Chondrocyte (in vitro differentiated cells): Measurements from ENCODE around the gene KIAA0513. TPM values are rescaled to one million over a fixed set of nuclear protein-coding genes. Genes with fewer than 3 reads are reported as not detected.
A peak's percentile ranks its signal among the peaks of the same experiment; 100 is the strongest.

Experiments
- DNase-seq: peaks from one replicate; pipeline ENCODE4 v3.0.0; 2021; ENCODE audit warnings: mixed read lengths, low spot score
- H3K27ac Mint-ChIP-seq: one replicate; pipeline ENCODE4 v1.8.0; 2021; ENCODE audit warnings: mild to moderate bottlenecking, moderate library complexity, mixed read lengths; ENCODE audit not compliant: unreplicated experiment
- H3K27me3 Mint-ChIP-seq: 2 replicates; pipeline ENCODE4 v1.8.0; 2021; ENCODE audit warnings: low read depth, mixed read lengths
- H3K36me3 Mint-ChIP-seq: 2 replicates; pipeline ENCODE4 v1.8.0; 2021; ENCODE audit warnings: low read depth, mixed read lengths
- H3K4me1 Mint-ChIP-seq: 2 replicates; pipeline ENCODE4 v1.8.0; 2021; ENCODE audit warnings: low read depth, mild to moderate bottlenecking, mixed read lengths
- H3K4me3 Mint-ChIP-seq: one replicate; pipeline ENCODE4 v1.8.0; 2021; ENCODE audit warnings: mild to moderate bottlenecking, moderate library complexity, mixed read lengths; ENCODE audit not compliant: unreplicated experiment
- H3K9me3 Mint-ChIP-seq: 2 replicates; pipeline ENCODE4 v1.8.0; 2021; ENCODE audit warnings: low read depth, mixed read lengths
- total RNA-seq: library from RNA; stranded (reverse); gene quantifications from 3 replicates; pipeline ENCODE4 v1.2.1, GENCODE V29; 2021
- TF ChIP-seq, protein P1 (sequence below): fragments of 200-600 bp; sonication (generic); IDR thresholded peaks from 2 replicates; pipeline ENCODE4 v1.5.0; 2021; ENCODE audit warnings: antibody characterized with exemption, mild to moderate bottlenecking, moderate library complexity

The KIAA0513 gene
- total RNA-seq, 1 donor from 2014 or later: 11.6 TPM

GRCh38 chr16:85054948-85055492, 27.4 kb downstream of the KIAA0513 start:
- TF ChIP-seq, protein P1, sequence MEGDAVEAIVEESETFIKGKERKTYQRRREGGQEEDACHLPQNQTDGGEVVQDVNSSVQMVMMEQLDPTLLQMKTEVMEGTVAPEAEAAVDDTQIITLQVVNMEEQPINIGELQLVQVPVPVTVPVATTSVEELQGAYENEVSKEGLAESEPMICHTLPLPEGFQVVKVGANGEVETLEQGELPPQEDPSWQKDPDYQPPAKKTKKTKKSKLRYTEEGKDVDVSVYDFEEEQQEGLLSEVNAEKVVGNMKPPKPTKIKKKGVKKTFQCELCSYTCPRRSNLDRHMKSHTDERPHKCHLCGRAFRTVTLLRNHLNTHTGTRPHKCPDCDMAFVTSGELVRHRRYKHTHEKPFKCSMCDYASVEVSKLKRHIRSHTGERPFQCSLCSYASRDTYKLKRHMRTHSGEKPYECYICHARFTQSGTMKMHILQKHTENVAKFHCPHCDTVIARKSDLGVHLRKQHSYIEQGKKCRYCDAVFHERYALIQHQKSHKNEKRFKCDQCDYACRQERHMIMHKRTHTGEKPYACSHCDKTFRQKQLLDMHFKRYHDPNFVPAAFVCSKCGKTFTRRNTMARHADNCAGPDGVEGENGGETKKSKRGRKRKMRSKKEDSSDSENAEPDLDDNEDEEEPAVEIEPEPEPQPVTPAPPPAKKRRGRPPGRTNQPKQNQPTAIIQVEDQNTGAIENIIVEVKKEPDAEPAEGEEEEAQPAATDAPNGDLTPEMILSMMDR: no peak
- H3K9me3 Mint-ChIP-seq: no peaks in the 10 kb centered on the region
- peaks cover 17% of the 10 kb centered on the region for H3K4me1 Mint-ChIP-seq
- no peak overlapping the region for H3K4me3 Mint-ChIP-seq
- H3K27me3 Mint-ChIP-seq: no peaks in the 10 kb centered on the region
- H3K36me3 Mint-ChIP-seq: no peaks in the 10 kb centered on the region
- no peak for DNase-seq
- peak overlapping the region; percentile 61 for H3K27ac Mint-ChIP-seq

- Mint-ChIP-seq H3K4me1 (peaks cover 13% of the 10 kb centered on the region), H3K9me3 (no peaks in the 10 kb centered on the region), H3K27ac (peak overlapping the region; percentile 67), H3K36me3 (no peaks in the 10 kb centered on the region), H3K4me3 (peak overlapping the region; percentile 19), H3K27me3 (no peaks in the 10 kb centered on the region)
- TF ChIP-seq, protein P1: no peak
- no peak for DNase-seq
Observed at GRCh38 chr16:85055493-85056210, 28.1 kb downstream of the KIAA0513 start.

DNA sequence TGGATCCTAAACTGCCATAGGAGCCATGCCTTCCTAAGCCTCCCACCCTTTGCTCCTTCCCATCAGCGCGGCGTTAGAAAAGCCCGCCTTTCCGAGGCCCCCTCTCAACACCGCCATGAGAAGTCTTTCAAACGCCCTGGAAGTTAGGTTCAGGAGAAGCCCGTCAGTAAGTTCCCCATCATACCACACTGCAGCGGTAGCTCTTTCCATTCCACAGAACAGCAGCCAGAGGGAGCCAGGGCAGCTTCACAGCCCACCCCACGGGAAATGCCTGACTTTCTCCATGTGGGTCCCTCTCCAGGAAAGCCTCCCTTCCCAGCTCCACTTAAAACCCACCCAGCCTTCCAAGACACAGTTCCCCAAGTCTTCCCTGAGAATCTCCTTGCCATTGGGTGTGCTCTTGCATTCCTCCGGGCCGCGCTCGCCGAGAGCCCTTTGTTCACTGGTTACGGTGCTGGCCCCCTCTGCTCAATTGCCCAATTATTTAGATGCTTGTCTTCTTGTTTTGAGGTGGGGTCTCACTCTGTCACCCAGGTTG, 28.7 kb downstream of the KIAA0513 start:
- no peaks in the 10 kb centered on the region for H3K9me3 Mint-ChIP-seq
- H3K27me3 Mint-ChIP-seq: no peaks in the 10 kb centered on the region
- peak overlapping the region; percentile 12 for H3K27ac Mint-ChIP-seq
- H3K4me3 Mint-ChIP-seq: no peak overlapping the region
- no peaks in the 10 kb centered on the region for H3K36me3 Mint-ChIP-seq
- no peak for DNase-seq
- peaks cover 11% of the 10 kb centered on the region for H3K4me1 Mint-ChIP-seq
- TF ChIP-seq, protein P1: peak; percentile 55

DNA sequence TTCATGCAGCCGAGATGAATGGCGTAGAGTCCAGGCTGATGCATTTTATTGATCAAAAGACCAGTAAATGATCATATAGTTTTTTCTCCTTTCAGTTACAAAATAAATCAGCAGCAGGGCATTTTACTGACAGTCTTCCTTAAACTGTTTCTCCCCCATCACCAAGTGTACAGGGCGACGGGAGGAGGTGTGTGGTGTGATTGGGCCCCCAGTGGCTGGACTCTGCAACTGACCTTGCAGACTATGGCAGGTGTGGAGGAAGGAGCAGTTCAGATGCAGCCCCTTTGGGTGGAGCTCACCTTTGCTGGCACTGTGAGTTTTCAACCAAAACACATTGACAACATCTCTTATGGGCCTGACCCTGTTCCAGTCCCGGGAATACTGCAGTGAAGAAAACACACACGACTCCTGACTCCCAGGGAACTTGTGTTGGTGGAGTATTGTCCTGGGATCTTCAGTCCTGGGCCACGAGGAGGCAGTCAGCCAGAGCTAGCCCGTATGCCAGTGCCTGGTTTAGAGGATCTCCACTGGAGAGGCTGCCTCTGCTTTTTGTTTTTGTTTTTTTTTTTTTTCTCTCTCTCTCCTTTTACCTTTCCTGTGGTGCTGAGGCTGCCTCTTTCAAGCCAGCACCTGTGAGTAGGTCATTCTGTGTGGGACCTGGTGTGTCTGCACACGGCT, 29.8 kb downstream of the KIAA0513 start:
- H3K4me3 Mint-ChIP-seq: no peak overlapping the region
- no peaks in the 10 kb centered on the region for H3K36me3 Mint-ChIP-seq
- H3K27me3 Mint-ChIP-seq: no peaks in the 10 kb centered on the region
- TF ChIP-seq, protein P1: no peak
- no peak for DNase-seq
- peaks cover 11% of the 10 kb centered on the region for H3K4me1 Mint-ChIP-seq
- no peak overlapping the region for H3K27ac Mint-ChIP-seq
- H3K9me3 Mint-ChIP-seq: no peaks in the 10 kb centered on the region

DNA sequence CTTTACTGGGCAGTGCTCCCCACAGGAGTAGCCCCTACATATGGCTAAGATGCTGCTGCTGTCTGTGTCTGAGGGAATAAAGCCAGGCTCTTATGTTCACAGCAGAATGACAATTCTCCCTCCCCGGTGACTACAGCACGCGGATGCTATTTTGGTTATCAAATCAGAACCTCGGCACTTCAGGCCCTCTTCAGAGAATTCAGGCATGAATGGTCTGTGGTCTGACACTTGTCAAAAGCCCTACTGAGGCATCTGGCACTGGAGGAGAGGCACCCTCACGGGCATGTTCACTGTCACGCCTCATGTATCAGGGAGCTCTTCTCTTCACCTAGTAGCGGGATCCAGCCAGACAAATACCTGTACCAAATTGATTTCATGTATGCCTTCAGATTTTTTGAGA, 30.4 kb downstream of the KIAA0513 start:
- H3K4me1 Mint-ChIP-seq: peaks cover 11% of the 10 kb centered on the region
- no peaks in the 10 kb centered on the region for H3K27me3 Mint-ChIP-seq
- no peaks in the 10 kb centered on the region for H3K36me3 Mint-ChIP-seq
- no peak overlapping the region for H3K27ac Mint-ChIP-seq
- no peak for DNase-seq
- H3K9me3 Mint-ChIP-seq: no peaks in the 10 kb centered on the region
- no peak overlapping the region for H3K4me3 Mint-ChIP-seq
- TF ChIP-seq, protein P1: no peak
